GM19035 (cell line): ENCODE results near the gene ERC1.
"Not testable (repeated sequence)": the region's sequence is repeated elsewhere in the genome, so short reads cannot be mapped to it uniquely, and the experiment has no call there.

ENCODE experiments used
- ATAC-seq: cut with Tn5 transposase; IDR thresholded peaks from one replicate; pipeline ENCODE4 v1.9.1; 2021; ENCODE audit not compliant: unreplicated experiment

Gene ERC1

GRCh38 chr12:1346126-1346525 is 355.1 kb downstream of the ERC1 start:
- no peak for ATAC-seq

- no peak for ATAC-seq
These were observed 356.3 kb downstream of the ERC1 start for GRCh38 chr12:1347294-1347693.

DNA sequence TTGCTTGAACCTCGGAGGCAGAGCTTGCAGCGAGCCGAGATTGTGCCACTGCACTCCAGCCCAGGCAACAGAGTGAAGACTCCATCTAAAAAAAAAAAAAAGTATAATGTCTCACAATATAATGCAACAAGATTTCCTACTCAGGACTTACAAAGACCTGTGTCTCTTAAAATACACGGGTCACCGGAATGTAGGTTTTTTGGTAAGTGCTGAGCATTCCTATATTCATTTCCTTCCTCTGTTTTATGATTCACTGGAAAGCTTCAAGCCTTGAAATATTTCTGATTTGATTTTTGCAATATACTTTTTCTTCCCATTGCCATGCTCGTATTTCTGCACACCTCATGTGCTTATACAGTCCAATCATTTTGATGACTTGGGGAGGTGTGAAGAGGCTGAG is 357.6 kb downstream of the ERC1 start:
- no peak for ATAC-seq

GRCh38 chr12:1350055-1350933 is 359.3 kb downstream of the ERC1 start:
- no peak for ATAC-seq

DNA sequence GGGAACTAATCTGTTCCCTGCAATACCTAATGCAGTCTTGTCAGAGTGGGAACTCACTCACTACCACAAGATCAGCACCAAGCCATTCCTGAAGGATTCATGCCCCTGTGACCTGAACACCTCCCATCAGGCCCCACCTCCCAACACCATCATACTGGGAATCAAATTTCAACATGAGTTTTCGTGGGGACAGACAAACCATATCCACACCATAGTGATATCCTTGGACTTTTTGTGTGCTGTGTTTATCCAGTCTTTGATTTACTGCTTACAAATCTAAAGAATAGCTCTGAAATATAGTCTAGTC is 359.9 kb downstream of the ERC1 start:
- no peak for ATAC-seq

GRCh38 chr12:1351926-1352325 is 360.9 kb downstream of the ERC1 start:
- ATAC-seq = no peak

DNA sequence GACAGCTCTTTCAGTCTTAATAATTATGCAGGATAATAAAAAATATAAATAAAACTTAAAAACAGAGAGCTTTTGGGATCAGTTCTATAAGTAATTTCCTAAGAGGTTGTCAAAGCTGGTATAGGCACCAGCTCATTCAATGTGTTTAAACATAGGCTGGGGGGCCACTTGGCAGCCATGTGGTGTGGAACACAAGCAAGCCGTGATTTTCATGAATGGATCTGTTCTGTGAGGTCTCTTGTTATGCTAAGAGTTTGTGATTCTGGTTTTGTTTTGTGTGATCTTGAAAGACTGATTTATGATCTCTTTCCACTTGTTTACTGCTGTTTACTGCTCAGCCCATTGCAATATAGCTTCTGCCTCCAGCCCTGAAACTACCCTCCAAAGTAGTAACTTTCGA is 362.4 kb downstream of the ERC1 start:
- ATAC-seq = no peak

DNA sequence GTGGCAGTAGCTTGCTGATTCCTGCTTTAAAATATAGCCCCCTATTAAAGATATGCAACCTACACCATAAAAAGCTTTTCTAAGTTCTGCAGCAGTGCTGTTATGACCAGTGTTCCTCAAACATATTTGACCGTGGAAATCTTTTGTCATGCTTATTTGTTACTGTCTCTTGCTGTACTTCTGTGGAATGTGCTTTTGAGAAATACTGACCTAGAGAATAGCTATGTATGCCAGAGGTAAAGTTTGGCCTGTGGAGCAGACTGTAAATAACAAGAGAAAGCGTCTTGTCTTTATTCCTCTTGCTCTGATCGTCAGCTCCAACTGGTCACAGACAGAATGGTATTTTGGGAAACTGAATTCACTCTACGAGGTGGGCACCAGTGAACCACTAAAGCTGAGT is 364.4 kb downstream of the ERC1 start:
- ATAC-seq = no peak

GRCh38 chr12:1355871-1356270 is 364.8 kb downstream of the ERC1 start:
- ATAC-seq = not testable (repeated sequence)

- no peak for ATAC-seq
These were observed 365.3 kb downstream of the ERC1 start for GRCh38 chr12:1356285-1356684.

GRCh38 chr12:1357171-1357570 is 366.1 kb downstream of the ERC1 start:
- ATAC-seq = no peak

DNA sequence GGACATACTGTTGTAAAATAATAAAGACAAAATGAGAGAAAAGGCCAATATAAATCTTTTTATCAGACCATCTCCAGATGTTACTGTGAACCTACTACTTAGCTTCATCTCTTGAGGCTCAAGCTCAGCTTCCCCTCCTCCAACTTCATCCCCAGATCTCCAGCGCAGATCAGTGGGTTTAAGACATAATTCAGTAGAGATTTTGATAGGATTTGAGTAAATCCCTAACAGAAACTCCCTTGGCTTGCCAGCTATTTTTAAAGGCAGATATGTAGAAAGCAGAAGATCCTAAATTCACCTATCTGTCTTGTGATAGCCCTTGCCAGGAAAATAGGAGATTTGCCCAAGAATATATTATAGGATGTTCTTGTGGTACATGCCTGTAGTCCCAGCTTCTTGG is 366.7 kb downstream of the ERC1 start:
- ATAC-seq = no peak

GRCh38 chr12:1360441-1361210 is 369.6 kb downstream of the ERC1 start:
- no peak for ATAC-seq

GRCh38 chr12:1362143-1362662 is 371.2 kb downstream of the ERC1 start:
- ATAC-seq = no peak

DNA sequence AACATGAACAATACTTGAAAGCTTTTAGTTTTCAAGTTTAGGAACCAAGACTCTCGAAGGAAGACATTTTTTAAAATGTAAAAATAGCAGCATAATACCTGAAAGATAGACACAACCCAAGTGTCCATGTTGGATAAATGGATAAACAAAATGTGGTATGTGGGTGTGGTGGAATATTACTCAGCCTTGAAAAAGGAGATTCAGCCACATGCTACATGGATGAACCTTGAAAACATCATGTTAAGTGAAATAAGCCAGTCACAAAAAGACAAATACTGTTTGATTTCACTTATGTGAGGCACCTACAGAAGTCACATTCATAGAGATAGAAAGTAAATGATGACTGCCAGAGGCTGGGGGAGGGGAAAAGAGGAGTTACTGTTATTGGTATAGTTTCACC is 374.7 kb downstream of the ERC1 start:
- no peak for ATAC-seq

GRCh38 chr12:1367331-1368291 is 376.6 kb downstream of the ERC1 start:
- no peak for ATAC-seq

GRCh38 chr12:1369460-1369859 is 378.4 kb downstream of the ERC1 start:
- no peak for ATAC-seq

DNA sequence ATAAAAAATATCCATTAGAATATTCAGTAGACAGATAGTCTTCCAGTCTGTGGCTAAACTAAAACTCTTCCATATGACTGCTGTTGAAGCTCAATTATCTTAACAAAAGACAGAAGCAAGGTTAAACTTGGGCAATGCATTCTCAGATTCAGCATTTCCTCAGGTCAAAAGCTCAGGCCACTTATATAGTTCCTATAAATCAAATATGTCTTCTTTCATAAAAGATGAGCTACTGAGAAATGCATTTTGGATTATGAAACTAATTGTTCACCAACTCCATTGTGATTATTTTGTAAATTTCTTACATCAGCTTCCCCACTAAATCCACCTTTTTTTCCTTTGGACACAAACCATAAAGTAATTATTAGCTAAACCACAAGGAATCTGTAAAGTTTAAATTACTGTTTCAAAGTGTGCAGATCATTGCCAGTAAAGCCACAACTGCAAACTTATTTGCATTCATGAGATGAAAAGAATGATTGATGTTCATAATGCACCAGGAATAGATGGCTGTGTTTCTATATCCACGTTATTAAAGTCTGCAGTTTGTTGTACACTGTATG is 379.0 kb downstream of the ERC1 start:
- ATAC-seq = no peak

GRCh38 chr12:1373901-1374735 is 383.1 kb downstream of the ERC1 start:
- ATAC-seq = no peak

DNA sequence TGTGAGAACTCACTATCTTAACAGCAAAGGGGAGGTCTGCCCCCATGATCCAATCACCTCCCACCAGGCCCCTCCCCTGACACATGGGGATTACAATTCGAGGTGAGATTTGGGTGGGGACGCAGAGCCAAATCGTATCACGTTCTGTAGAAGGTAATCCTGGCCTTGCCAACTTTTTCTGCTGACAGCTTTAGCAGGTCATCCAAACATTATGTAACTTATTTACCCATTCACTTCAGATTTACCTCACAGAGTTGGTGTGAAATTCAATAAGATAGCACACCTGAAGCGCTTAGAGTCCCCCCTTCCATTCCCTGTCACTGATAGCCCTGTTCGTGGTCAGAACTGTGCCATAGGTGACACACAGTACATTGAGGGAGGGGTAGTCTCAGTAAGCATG is 384.3 kb downstream of the ERC1 start:
- ATAC-seq = no peak
